Stimulated activated CD4-positive, alpha-beta T cell treated with anti-CD3 and anti-CD28 coated beads, Interleukin-4, amount 100 ng/mL, for 1 hour (primary cell): ENCODE measurements around the gene CAMTA1.
"Not testable (repeated sequence)": the region's sequence is repeated elsewhere in the genome, so short reads cannot be mapped to it uniquely, and the experiment has no call there.

ENCODE experiments used
- DNase-seq: peaks from one replicate; pipeline ENCODE4 v3.0.0-alpha.2; 2020

Gene CAMTA1

GRCh38 chr1:7127322-7128075 lies 342.2 kb downstream of the CAMTA1 start:
- no peak for DNase-seq

GRCh38 chr1:7128293-7128692 lies 343.0 kb downstream of the CAMTA1 start:
- no peak for DNase-seq

- no peak for DNase-seq
Observed at GRCh38 chr1:7130127-7130526, 344.9 kb downstream of the CAMTA1 start.

- DNase-seq, result no peak
Observed at GRCh38 chr1:7135493-7135892, 350.2 kb downstream of the CAMTA1 start.

- no peak for DNase-seq
Observed at GRCh38 chr1:7136166-7136953, 351.1 kb downstream of the CAMTA1 start.

- DNase-seq, result no peak
Observed at GRCh38 chr1:7140251-7140650, 355.0 kb downstream of the CAMTA1 start.

GRCh38 chr1:7145947-7146346 lies 360.7 kb downstream of the CAMTA1 start:
- DNase-seq, result no peak

- DNase-seq, result no peak
Observed at GRCh38 chr1:7146710-7147109, 361.5 kb downstream of the CAMTA1 start.

- DNase-seq, result not testable (repeated sequence)
Observed at GRCh38 chr1:7147581-7148282, 362.5 kb downstream of the CAMTA1 start.

GRCh38 chr1:7149080-7149838 lies 364.0 kb downstream of the CAMTA1 start:
- DNase-seq, result no peak

GRCh38 chr1:7150724-7151280 lies 365.5 kb downstream of the CAMTA1 start:
- no peak for DNase-seq

- no peak for DNase-seq
Observed at GRCh38 chr1:7151978-7152377, 366.7 kb downstream of the CAMTA1 start.

- no peak for DNase-seq
Observed at GRCh38 chr1:7152655-7153054, 367.4 kb downstream of the CAMTA1 start.

- no peak for DNase-seq
Observed at GRCh38 chr1:7153464-7153863, 368.2 kb downstream of the CAMTA1 start.

- DNase-seq, result no peak
Observed at GRCh38 chr1:7159116-7159781, 374.0 kb downstream of the CAMTA1 start.

GRCh38 chr1:7168554-7168953 lies 383.3 kb downstream of the CAMTA1 start:
- not testable (repeated sequence) for DNase-seq

- DNase-seq, result no peak
Observed at GRCh38 chr1:7171168-7171567, 385.9 kb downstream of the CAMTA1 start.

GRCh38 chr1:7171574-7171973 lies 386.3 kb downstream of the CAMTA1 start:
- DNase-seq, result no peak

GRCh38 chr1:7172804-7173203 lies 387.6 kb downstream of the CAMTA1 start:
- no peak for DNase-seq

- no peak for DNase-seq
Observed at GRCh38 chr1:7174561-7174960, 389.3 kb downstream of the CAMTA1 start.

GRCh38 chr1:7174980-7175906 lies 390.0 kb downstream of the CAMTA1 start:
- DNase-seq, result no peak
